ENCODE measurements around the gene THRA. TPM values are rescaled to one million over a fixed set of nuclear protein-coding genes. Genes with fewer than 3 reads are reported as not detected.

Gene THRA
- total RNA-seq, 1 donor from 2014 or later = 31.9 TPM

GRCh38 chr17:40112718-40113109, 49.9 kb downstream of the THRA start:
- Mint-ChIP-seq H3K4me3 (ENCODE audit: unreplicated experiment) (peak overlapping the region; percentile 77), H3K9me3 (ENCODE audit: low read depth) (no peaks in the 10 kb centered on the region), H3K36me3 (ENCODE audit: low read depth) (no peaks in the 10 kb centered on the region), H3K27ac (ENCODE audit: unreplicated experiment) (peak overlapping the region; percentile 99), H3K27me3 (ENCODE audit: low read depth) (no peaks in the 10 kb centered on the region), H3K4me1 (ENCODE audit: low read depth) (peaks cover 69% of the 10 kb centered on the region)
- DNase-seq (ENCODE audit: low spot score) = no peak
- TF ChIP-seq CTCF (IDR thresholded peaks at IDR 0.05) = no peak

GRCh38 chr17:40113110-40113906, 50.5 kb downstream of the THRA start:
- Mint-ChIP-seq H3K27ac (ENCODE audit: unreplicated experiment) (peak overlapping the region; percentile 99), H3K36me3 (ENCODE audit: low read depth) (no peaks in the 10 kb centered on the region), H3K9me3 (ENCODE audit: low read depth) (no peaks in the 10 kb centered on the region), H3K4me3 (ENCODE audit: unreplicated experiment) (peak overlapping the region; percentile 77), H3K27me3 (ENCODE audit: low read depth) (no peaks in the 10 kb centered on the region), H3K4me1 (ENCODE audit: low read depth) (peaks cover 63% of the 10 kb centered on the region)
- DNase-seq (ENCODE audit: low spot score) = peak; percentile 96
- peak; percentile 90 for TF ChIP-seq CTCF (IDR thresholded peaks at IDR 0.05)

- peaks cover 61% of the 10 kb centered on the region for H3K4me1 Mint-ChIP-seq (ENCODE audit: low read depth)
- no peaks in the 10 kb centered on the region for H3K9me3 Mint-ChIP-seq (ENCODE audit: low read depth)
- peak overlapping the region; percentile 77 for H3K4me3 Mint-ChIP-seq (ENCODE audit: unreplicated experiment)
- no peak for DNase-seq (ENCODE audit: low spot score)
- peak overlapping the region; percentile 99 for H3K27ac Mint-ChIP-seq (ENCODE audit: unreplicated experiment)
- no peaks in the 10 kb centered on the region for H3K36me3 Mint-ChIP-seq (ENCODE audit: low read depth)
- TF ChIP-seq CTCF (IDR thresholded peaks at IDR 0.05) = no peak
- no peaks in the 10 kb centered on the region for H3K27me3 Mint-ChIP-seq (ENCODE audit: low read depth)
Observed at GRCh38 chr17:40113907-40114245, 51.1 kb downstream of the THRA start.

GRCh38 chr17:40115101-40115436, 52.3 kb downstream of the THRA start:
- Mint-ChIP-seq H3K27ac (ENCODE audit: unreplicated experiment) (peak overlapping the region; percentile 99), H3K27me3 (ENCODE audit: low read depth) (no peaks in the 10 kb centered on the region), H3K4me3 (ENCODE audit: unreplicated experiment) (no peak overlapping the region), H3K4me1 (ENCODE audit: low read depth) (peaks cover 61% of the 10 kb centered on the region), H3K36me3 (ENCODE audit: low read depth) (no peaks in the 10 kb centered on the region), H3K9me3 (ENCODE audit: low read depth) (no peaks in the 10 kb centered on the region)
- DNase-seq (ENCODE audit: low spot score) = no peak
- TF ChIP-seq CTCF (IDR thresholded peaks at IDR 0.05) = no peak

- Mint-ChIP-seq H3K36me3 (ENCODE audit: low read depth) (peaks cover 7% of the 10 kb centered on the region), H3K27ac (ENCODE audit: unreplicated experiment) (peak within 1 kb of the TSS; percentile 91), H3K4me1 (ENCODE audit: low read depth) (peaks cover 29% of the 10 kb centered on the region), H3K9me3 (ENCODE audit: low read depth) (no peaks in the 10 kb centered on the region), H3K4me3 (ENCODE audit: unreplicated experiment) (peak within 1 kb of the TSS; percentile 78), H3K27me3 (ENCODE audit: low read depth) (no peaks in the 10 kb centered on the region)
- no peak for DNase-seq (ENCODE audit: low spot score)
- TF ChIP-seq CTCF (IDR thresholded peaks at IDR 0.05) = no peak
Observed at GRCh38 chr17:40121181-40122135, 58.7 kb downstream of the THRA start, which contains the start of gene MSL1. Gene MSL1 (plus strand): TSS chr17:40121971. CDS start chr17:40122613, 642 bp downstream.
